ENCODE measurements around the gene CREBRF. TPM values are rescaled to one million over a fixed set of nuclear protein-coding genes. Genes with fewer than 3 reads are reported as not detected.
A peak's percentile ranks its signal among the peaks of the same experiment; 100 is the strongest.

CREBRF gene
- total and polyA plus RNA-seq, 7 donors, result 4.4 to 58.5 (median 47.9) TPM

DNA sequence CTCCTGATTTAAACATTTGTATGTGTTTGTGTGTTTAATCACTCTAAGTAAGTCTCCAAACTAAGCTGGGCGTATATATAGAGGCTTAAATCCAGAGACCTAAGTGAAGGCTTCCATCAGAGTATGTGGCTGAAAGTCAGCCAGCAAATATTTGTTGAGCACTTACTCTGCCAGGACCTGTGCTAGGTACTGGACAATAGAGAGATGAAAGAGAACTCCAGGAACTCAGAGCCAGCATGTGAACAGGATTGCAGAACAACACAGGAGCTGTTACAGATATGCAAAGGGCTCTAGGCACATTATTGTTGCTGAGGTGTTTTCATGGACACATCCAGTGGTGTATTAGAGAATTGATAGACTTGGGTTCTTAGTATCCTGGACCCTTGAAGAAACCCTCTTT lies 83.5 kb downstream of the CREBRF start:
- Histone ChIP-seq H3K4me1 (peaks cover 0 to 4% (median 2%) of the 10 kb centered on the region in 4 donors), H3K4me3 (no peak overlapping the region), H3K9me3 (no peaks in the 10 kb centered on the region), H3K27me3 (no peaks in the 10 kb centered on the region), H3K36me3 (peaks cover 0 to 51% (median 0%) of the 10 kb centered on the region in 4 donors), H3K27ac (no peak overlapping the region)
- TF ChIP-seq EP300 (IDR thresholded peaks at IDR 0.05), result no peak
- TF ChIP-seq, protein P1, sequence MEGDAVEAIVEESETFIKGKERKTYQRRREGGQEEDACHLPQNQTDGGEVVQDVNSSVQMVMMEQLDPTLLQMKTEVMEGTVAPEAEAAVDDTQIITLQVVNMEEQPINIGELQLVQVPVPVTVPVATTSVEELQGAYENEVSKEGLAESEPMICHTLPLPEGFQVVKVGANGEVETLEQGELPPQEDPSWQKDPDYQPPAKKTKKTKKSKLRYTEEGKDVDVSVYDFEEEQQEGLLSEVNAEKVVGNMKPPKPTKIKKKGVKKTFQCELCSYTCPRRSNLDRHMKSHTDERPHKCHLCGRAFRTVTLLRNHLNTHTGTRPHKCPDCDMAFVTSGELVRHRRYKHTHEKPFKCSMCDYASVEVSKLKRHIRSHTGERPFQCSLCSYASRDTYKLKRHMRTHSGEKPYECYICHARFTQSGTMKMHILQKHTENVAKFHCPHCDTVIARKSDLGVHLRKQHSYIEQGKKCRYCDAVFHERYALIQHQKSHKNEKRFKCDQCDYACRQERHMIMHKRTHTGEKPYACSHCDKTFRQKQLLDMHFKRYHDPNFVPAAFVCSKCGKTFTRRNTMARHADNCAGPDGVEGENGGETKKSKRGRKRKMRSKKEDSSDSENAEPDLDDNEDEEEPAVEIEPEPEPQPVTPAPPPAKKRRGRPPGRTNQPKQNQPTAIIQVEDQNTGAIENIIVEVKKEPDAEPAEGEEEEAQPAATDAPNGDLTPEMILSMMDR (IDR thresholded peaks at IDR 0.05), result no peak
- no peak for DNase-seq
- intact Hi-C loops (cut with DNase I), result loop anchor here (5.0 to 10.0 kb wide), 4 partner anchors 82 to 425 kb away; partner anchors contain the start of gene CREBRF
- WGBS, 2 donors, result 90 to 91% methylated on average over 1 of the region's 1 CpG

DNA sequence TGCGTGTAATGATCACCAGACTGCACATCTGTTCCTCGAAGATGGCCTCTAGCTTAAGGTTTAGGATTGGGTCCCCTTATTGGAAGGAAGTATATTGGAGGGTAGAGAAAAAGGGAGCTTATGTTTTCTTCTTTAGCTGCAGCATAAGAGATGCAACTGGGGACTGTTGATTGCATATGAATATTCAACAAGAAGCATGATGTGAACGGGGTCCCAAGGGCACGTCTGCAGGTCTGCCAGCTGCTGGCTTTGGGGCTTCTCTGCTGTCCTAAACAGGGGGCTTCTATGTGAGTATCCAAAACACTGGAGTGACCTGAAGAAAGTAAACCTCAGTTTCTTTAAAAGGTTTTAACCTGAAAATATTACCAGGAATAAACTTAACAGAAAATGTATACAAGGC lies 84.6 kb downstream of the CREBRF start:
- no peak overlapping the region for H3K27ac ChIP-seq
- no peak for DNase-seq
- intact Hi-C loops (cut with DNase I), result loop anchor here (5.0 to 10.0 kb wide), 4 partner anchors 83 to 426 kb away; partner anchors contain the start of gene CREBRF

DNA sequence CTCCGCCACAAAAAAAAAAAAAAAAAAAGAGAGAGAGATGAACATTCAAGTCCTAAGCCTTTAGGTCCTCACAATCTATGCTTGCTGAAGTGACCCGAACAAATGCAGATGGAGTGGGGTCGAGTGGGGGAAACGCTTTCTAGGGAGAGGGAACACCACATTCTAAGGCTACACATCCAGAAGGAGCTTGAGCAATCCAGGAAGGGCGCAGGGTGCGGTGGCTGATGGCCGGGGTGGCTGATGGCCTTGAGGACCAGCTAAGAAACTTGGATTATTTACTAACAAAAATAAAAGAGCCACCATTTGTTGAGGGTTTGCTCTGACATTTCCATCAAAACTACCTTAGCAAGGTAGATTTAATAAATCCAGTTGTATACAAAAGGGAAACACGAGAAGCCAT lies 87.4 kb downstream of the CREBRF start:
- no peak overlapping the region for H3K27ac ChIP-seq
- TF ChIP-seq EP300 (IDR thresholded peaks at IDR 0.05) (no peak), POLR2A (IDR thresholded peaks at IDR 0.05) (no peak), POLR2AphosphoS5 (IDR thresholded peaks at IDR 0.05) (no peak)
- TF ChIP-seq, protein P1 (IDR thresholded peaks at IDR 0.05), result no peak
- peaks cover 0 to 33% (median 0%) of the 10 kb centered on the region in 4 donors for H3K36me3 ChIP-seq
- no peaks in the 10 kb centered on the region for H3K27me3 ChIP-seq
- WGBS, 2 donors, result 85 to 93% methylated on average over 8 of the region's 8 CpGs
- peaks cover 0 to 16% (median 7%) of the 10 kb centered on the region in 4 donors for H3K4me1 ChIP-seq
- DNase-seq, result no peak
- intact Hi-C loops (cut with DNase I), result loop anchor here (5.0 to 10.0 kb wide), 4 partner anchors 86 to 429 kb away; partner anchors contain the start of gene CREBRF
- H3K9me3 ChIP-seq, result no peaks in the 10 kb centered on the region
- H3K4me3 ChIP-seq, result no peak overlapping the region

More for the DNA sequence above, 84.6 kb downstream of the CREBRF start:
- H3K4me1 ChIP-seq, result peaks cover 0 to 15% (median 6%) of the 10 kb centered on the region in 4 donors
- H3K36me3 ChIP-seq, result peaks cover 0 to 43% (median 0%) of the 10 kb centered on the region in 4 donors
- H3K4me3 ChIP-seq, result no peak overlapping the region
- H3K9me3 ChIP-seq, result no peaks in the 10 kb centered on the region
- TF ChIP-seq POLR2AphosphoS5 (IDR thresholded peaks at IDR 0.05), result peak in 2 of 4 donors; percentile 17 to 38
- TF ChIP-seq, protein P1 (IDR thresholded peaks at IDR 0.05), result no peak
- 64 to 68% methylated on average over 4 of the region's 4 CpGs for WGBS, 2 donors
- H3K27me3 ChIP-seq, result no peaks in the 10 kb centered on the region

DNA sequence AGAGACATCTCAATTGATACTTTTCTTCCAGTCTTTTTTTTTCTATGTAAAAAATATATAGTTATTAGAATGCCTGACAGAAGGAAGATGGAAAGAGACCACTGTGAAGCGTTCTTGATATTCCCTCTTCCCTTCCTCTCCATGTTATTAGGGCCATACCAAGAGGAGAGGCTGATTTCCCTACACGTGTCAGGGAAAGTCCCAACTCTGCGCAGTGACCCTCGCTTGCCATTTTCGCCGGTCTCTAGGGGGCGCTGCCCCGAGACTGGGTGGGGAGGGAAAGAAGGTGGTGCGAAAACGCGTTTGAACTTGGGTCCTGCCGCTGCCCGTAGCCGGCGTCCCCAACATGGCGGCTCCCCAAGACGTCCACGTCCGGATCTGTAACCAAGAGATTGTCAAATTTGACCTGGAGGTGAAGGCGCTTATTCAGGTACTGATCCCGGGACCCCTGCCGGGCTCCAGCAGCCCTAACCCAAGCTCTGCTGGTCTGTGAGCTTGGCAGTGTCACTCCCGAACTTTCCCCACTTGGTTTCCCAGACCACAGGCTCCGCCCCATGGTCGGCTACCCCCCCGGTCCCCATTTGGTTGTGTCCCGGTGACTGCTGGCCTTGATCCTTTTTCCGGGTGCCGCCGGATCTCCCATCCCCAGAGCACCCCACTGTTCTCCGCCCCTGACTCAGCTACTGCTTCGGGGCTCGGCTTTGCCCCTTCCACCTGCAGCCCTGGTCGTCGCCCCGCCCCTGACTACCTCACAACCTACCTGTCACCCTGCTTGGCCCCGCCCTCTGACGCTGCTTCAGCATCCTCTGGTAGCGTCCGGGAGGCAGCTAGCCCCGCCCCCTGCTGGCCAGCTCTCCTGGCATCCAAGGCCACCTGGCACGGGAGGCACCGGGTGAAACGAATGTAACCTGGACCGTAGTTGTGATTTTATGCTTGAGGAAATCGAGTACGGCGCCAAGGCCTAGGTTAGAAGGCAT lies 88.3 kb downstream of the CREBRF start, which contains the start of gene BNIP1:
Gene BNIP1 (plus strand): TSS at position 332 of the 977 bp plus-strand sequence. CDS start 15 bp downstream, at position 347.
- H3K4me1 ChIP-seq, result peaks cover 0 to 16% (median 7%) of the 10 kb centered on the region in 4 donors
- H3K27me3 ChIP-seq, result no peaks in the 10 kb centered on the region
- H3K27ac ChIP-seq, result peak within 1 kb of the TSS; percentile 84 to 90 (median 90)
- intact Hi-C loops (cut with DNase I), result loop anchor here (2.0 to 10.0 kb wide), 5 partner anchors 87 to 430 kb away; partner anchors contain the start of gene CREBRF
- no peaks in the 10 kb centered on the region for H3K9me3 ChIP-seq
- H3K36me3 ChIP-seq, result peaks cover 0 to 34% (median under 1%) of the 10 kb centered on the region in 4 donors
- WGBS, 2 donors, result 1% methylated on average over 48 of the region's 48 CpGs
- TF ChIP-seq, protein P1 (IDR thresholded peaks at IDR 0.05), result peak; percentile 84 to 96 (median 92)
- TF ChIP-seq POLR2AphosphoS5 (IDR thresholded peaks at IDR 0.05), result peak; percentile 61 to 86 (median 85)
- TF ChIP-seq EP300 (IDR thresholded peaks at IDR 0.05), result no peak
- peak; percentile 28 to 33 for TF ChIP-seq POLR2A (IDR thresholded peaks at IDR 0.05)
- peak; percentile 95 for DNase-seq
- peak within 1 kb of the TSS; percentile 72 to 95 (median 92) for H3K4me3 ChIP-seq

Data from sigmoid colon (tissue), 7 donors.